Colonic mucosa (tissue), 4 donors: ENCODE data around the gene DNAH6. TPM values are rescaled to one million over a fixed set of nuclear protein-coding genes. Genes with fewer than 3 reads are reported as not detected.
A peak's percentile ranks its signal among the peaks of the same experiment; 100 is the strongest.

ENCODE experiments used
- DNase-seq: peaks from one replicate; pipeline ENCODE4 v3.0.0-alpha.2; 2020
- H3K27ac ChIP-seq: fragments of 200-600 bp; one replicate; pipeline ENCODE4 v1.8.0; 2021
- H3K27me3 ChIP-seq: fragments of 200-600 bp; one replicate; pipeline ENCODE4 v1.8.0; 2021
- H3K36me3 ChIP-seq: fragments of 200-600 bp; one replicate; pipeline ENCODE4 v1.8.0; 2021
- H3K4me1 ChIP-seq: fragments of 200-600 bp; one replicate; pipeline ENCODE4 v1.8.0; 2021; ENCODE audit warnings: mild to moderate bottlenecking
- H3K4me3 ChIP-seq: fragments of 200-600 bp; one replicate; pipeline ENCODE4 v1.8.0; 2021
- H3K9ac ChIP-seq, 2 donors: one replicate each; pipeline ENCODE4 v1.7.0; 2013; ENCODE audit warnings: control low read depth in 2 of 2, low read depth in 2 of 2, low read length in 2 of 2
- H3K9me3 ChIP-seq: fragments of 200-600 bp; one replicate; pipeline ENCODE4 v1.8.0; 2021
- intact Hi-C: fragments of 100-400 bp; cut with DNase I; formaldehyde crosslinking; loops from one replicate; pipeline ENCODE4 v1.14.1; 2022
- total RNA-seq, 2 donors: library from RNA; stranded (reverse); fragmentation: NEBNext Ultra II Directional in 1 of 2; extraction: Animal tissue kit (Norgen Biotek cat#: 25700) in 1 of 2; gene quantifications; one replicate each; pipeline ENCODE4 v1.2.1, GENCODE V29; 2021
- TF ChIP-seq, protein P1 (sequence below): fragments of 200-600 bp; IDR thresholded peaks from one replicate; pipeline ENCODE4 v1.8.0; 2022; ENCODE audit warnings: antibody characterized with exemption, mild to moderate bottlenecking
- donor health status: healthy.
- donor health status: DM: no; HTN: no; CAD: no.
- donor health status: DM: no; HTN: no; CAD: no.

The DNAH6 gene
- total RNA-seq, 2 donors from 2014 or later, result 1.2 to 1.8 TPM

DNA sequence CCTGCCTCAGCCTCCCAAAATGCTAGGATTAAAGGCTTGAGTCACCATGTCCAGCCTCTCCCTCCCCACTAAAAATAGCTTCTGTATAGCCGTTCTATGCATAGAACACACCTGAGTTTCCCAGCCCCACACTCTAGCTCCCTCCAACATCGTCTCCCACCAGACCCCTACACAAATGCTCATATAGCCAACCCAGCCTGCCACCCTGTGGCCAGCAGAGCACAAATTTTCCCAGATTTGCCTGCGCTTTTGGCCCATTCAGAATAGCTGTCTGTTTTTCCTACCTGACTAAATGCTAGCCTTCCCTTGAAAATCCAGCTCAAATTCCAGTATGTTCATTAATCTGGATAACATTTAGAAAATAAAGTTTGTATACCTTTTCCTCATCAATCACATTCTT lies 341.8 kb downstream of the DNAH6 start:
- no peak overlapping the region for H3K27ac ChIP-seq
- no peaks in the 10 kb centered on the region for H3K4me1 ChIP-seq
- intact Hi-C loops, result loop anchor here (10.0 kb wide), 1 partner anchor 333 kb away; no protein-coding TSS in a partner anchor
- H3K36me3 ChIP-seq, result no peaks in the 10 kb centered on the region
- TF ChIP-seq, protein P1, sequence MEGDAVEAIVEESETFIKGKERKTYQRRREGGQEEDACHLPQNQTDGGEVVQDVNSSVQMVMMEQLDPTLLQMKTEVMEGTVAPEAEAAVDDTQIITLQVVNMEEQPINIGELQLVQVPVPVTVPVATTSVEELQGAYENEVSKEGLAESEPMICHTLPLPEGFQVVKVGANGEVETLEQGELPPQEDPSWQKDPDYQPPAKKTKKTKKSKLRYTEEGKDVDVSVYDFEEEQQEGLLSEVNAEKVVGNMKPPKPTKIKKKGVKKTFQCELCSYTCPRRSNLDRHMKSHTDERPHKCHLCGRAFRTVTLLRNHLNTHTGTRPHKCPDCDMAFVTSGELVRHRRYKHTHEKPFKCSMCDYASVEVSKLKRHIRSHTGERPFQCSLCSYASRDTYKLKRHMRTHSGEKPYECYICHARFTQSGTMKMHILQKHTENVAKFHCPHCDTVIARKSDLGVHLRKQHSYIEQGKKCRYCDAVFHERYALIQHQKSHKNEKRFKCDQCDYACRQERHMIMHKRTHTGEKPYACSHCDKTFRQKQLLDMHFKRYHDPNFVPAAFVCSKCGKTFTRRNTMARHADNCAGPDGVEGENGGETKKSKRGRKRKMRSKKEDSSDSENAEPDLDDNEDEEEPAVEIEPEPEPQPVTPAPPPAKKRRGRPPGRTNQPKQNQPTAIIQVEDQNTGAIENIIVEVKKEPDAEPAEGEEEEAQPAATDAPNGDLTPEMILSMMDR, result no peak
- no peak for DNase-seq
- H3K9ac ChIP-seq, result no peak overlapping the region
- no peaks in the 10 kb centered on the region for H3K9me3 ChIP-seq
- H3K4me3 ChIP-seq, result no peak overlapping the region
- H3K27me3 ChIP-seq, result no peaks in the 10 kb centered on the region

DNA sequence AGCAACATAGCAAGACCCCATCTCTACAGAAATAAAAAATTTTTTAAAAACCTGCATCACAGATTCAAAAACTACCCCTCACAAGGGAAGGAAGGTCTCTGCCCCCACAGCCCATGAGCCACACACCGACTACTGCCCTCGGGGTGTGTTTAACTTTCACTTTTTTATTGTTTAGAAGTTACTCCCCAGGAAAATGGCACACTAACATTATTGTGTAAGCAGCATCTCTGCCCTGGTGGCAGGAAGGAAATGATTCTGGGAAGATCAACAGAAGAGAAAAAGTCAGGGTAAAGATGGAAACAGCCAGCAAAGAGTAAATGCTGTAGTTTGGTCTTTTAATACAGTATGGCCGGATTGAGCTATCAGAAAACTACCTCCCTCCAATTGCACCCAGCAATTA lies 342.6 kb downstream of the DNAH6 start:
- no peak for DNase-seq
- TF ChIP-seq, protein P1, result no peak
- Histone ChIP-seq H3K27ac (no peak overlapping the region), H3K36me3 (no peaks in the 10 kb centered on the region), H3K9ac (no peak overlapping the region), H3K9me3 (no peaks in the 10 kb centered on the region), H3K4me3 (no peak overlapping the region), H3K4me1 (no peaks in the 10 kb centered on the region), H3K27me3 (no peaks in the 10 kb centered on the region)
- intact Hi-C loops, result loop anchor here (10.0 kb wide), 1 partner anchor 334 kb away; no protein-coding TSS in a partner anchor

DNA sequence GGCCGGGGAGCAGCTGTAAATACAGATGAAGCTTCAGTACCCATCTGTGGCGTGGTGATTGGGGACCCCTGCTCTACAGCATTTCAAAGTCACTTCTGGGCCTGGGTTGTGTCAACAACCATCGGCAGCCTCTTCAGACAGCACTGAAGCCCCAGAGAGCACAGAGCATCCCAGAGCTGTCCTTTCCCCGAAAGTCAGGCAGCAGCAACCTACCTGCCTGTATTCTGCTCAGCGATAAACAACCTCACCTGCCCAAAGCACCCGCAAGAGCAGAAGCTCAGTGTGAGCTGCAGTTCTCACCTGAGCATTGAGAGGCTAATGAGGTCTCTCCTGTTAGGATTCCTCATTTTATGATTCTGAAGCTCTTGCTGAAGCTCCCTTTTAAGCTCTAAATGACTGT lies 345.2 kb downstream of the DNAH6 start:
- Histone ChIP-seq H3K4me3 (no peak overlapping the region), H3K36me3 (no peaks in the 10 kb centered on the region), H3K9me3 (no peaks in the 10 kb centered on the region), H3K27ac (no peak overlapping the region), H3K4me1 (no peaks in the 10 kb centered on the region), H3K27me3 (no peaks in the 10 kb centered on the region), H3K9ac (no peak overlapping the region)
- no peak for DNase-seq
- TF ChIP-seq, protein P1, result no peak
- intact Hi-C loops, result loop anchor here (5.0 kb wide), 1 partner anchor 364 kb away; no protein-coding TSS in a partner anchor

DNA sequence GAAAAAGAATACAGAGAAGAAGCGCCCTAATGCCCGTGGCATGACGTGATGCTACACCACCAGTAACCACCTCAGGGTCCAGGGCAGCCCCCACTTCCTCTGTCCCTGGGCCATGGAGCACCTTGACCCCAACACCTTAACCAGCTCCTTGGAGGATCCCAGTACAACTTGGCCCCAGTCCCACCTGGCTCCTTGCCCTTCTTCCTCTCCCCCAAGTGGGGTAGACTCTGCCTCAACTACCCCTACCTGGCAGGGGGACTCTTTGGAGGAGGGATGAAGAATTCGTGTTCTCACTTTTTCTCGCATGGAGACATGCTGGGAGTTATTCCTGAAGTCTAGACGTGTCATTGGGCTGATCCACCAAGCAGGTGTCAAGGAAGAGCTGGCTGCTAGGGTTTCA lies 345.7 kb downstream of the DNAH6 start:
- Histone ChIP-seq H3K9me3 (no peaks in the 10 kb centered on the region), H3K4me3 (no peak overlapping the region), H3K36me3 (no peaks in the 10 kb centered on the region), H3K9ac (no peak overlapping the region), H3K4me1 (no peaks in the 10 kb centered on the region), H3K27ac (no peak overlapping the region), H3K27me3 (no peaks in the 10 kb centered on the region)
- TF ChIP-seq, protein P1, result no peak
- no peak for DNase-seq
- intact Hi-C loops, result loop anchor here (5.0 kb wide), 1 partner anchor 365 kb away; no protein-coding TSS in a partner anchor

DNA sequence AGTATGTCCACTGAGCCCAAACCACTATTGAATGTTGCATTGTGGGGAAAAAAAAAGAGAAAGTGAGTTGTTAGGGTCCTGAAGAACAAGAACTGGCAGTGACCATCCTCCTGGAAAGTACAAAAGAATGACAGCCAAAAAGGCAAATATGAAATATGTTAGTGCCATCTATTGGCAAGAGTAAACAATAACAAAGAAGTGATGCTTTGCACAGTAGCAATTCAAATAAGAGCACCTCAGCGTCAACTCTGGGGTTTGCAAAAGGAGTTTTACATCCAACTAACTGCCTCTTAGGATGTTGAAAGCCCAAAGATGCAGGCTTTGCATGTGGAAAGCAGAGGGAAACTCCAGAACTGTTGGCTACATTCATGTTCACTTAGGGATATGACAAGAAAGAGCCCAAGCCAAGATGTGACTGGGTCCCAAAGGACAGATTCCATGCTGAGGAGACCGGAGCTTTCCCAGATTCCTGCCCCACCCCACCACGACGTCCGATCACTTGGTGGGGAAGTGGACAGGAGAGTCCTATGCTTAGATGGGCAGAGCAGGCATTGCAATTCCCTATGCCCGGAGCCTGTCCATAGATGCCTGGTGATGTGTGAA lies 349.0 kb downstream of the DNAH6 start:
- TF ChIP-seq, protein P1, result peak; percentile 19
- intact Hi-C loops, result no loop called here

More for the DNA sequence above, 349.0 kb downstream of the DNAH6 start:
- Histone ChIP-seq H3K9ac (no peak overlapping the region), H3K36me3 (no peaks in the 10 kb centered on the region), H3K4me3 (no peak overlapping the region), H3K9me3 (no peaks in the 10 kb centered on the region), H3K27ac (no peak overlapping the region), H3K27me3 (no peaks in the 10 kb centered on the region), H3K4me1 (no peaks in the 10 kb centered on the region)
- DNase-seq, result no peak
